ENCODE measurements around the gene VWA8. TPM values are rescaled to one million over a fixed set of nuclear protein-coding genes. Genes with fewer than 3 reads are reported as not detected.
"Not testable (repeated sequence)": the region's sequence is repeated elsewhere in the genome, so short reads cannot be mapped to it uniquely, and the experiment has no call there.

VWA8 gene
- total RNA-seq, 1 donor from 2014 or later = 26.4 TPM

DNA sequence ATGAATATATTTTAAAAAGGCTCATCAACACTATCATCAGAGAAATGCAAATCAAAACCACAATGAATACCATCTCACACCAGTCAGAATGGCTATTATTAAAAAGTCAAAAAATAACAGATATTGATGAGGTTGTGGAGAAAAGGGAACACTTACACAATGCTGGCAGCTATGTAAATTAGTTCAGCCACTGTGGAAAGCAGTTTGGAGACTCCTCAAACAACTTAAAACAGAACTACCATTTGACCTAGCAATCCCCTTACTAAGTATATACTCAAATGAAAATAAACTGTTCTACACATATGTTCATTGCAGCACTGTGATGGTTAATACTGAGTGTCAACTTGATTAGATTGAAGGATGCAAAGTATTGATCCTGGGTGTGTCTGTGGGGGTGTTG lies 98.2 kb downstream of the VWA8 start:
- H3K4me3 Mint-ChIP-seq; intact Hi-C loops (cut with micrococcal nuclease); H3K27ac Mint-ChIP-seq; DNase-seq (ENCODE audit: low spot score); H3K27me3 Mint-ChIP-seq (ENCODE audit: insufficient read depth); H3K9me3 Mint-ChIP-seq: not testable (repeated sequence)
- Mint-ChIP-seq H3K4me1 (ENCODE audit: low read depth) (peaks cover 17% of the 10 kb centered on the region), H3K36me3 (ENCODE audit: low read depth) (peaks cover 30% of the 10 kb centered on the region)

DNA sequence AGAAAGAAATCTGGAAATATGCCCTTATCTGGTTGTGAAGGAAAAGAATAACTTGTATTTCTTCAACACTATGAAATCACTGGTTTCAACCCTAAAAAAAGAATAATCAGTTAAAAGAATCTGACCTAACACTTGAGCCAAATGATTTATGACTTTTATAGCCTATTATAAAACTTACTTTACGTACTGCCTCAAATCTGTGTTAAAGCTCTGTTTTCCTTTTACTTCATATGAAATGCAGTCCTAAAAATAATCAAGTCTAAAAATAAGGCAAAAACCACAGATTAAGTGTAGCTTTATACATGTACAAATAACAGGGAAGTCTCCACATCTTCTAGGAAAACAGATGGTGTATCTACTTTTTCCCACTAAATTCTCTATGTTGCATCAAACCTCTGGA lies 101.3 kb downstream of the VWA8 start:
- no peaks in the 10 kb centered on the region for H3K27me3 Mint-ChIP-seq (ENCODE audit: insufficient read depth)
- no peak overlapping the region for H3K4me3 Mint-ChIP-seq
- H3K4me1 Mint-ChIP-seq (ENCODE audit: low read depth) = peaks cover 17% of the 10 kb centered on the region
- H3K27ac Mint-ChIP-seq = no peak overlapping the region
- H3K36me3 Mint-ChIP-seq (ENCODE audit: low read depth) = peaks cover 24% of the 10 kb centered on the region
- intact Hi-C loops (cut with micrococcal nuclease) = no loop called here
- H3K9me3 Mint-ChIP-seq = no peaks in the 10 kb centered on the region
- no peak for DNase-seq (ENCODE audit: low spot score)

DNA sequence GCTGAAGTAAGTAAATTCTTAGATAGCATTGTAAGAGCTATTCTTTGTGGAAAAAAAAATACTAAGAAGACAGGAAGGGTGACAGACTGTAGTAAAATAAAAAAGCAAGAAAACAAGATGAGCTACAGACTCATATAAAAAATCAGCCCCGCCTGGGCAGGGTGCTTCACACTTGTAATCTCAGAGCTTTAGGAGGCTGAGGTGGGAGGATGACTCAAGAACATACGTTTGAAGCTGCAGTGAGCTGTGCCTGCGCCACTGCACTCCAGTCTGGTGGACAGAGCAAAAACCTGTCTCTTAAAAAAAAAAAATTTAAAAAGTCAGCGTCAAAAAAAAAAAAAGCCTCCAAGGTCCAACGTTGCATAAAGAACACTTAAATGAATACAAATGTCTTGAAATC lies 102.1 kb downstream of the VWA8 start:
- H3K9me3 Mint-ChIP-seq = no peaks in the 10 kb centered on the region
- intact Hi-C loops (cut with micrococcal nuclease) = no loop called here
- no peaks in the 10 kb centered on the region for H3K27me3 Mint-ChIP-seq (ENCODE audit: insufficient read depth)
- H3K4me3 Mint-ChIP-seq = no peak overlapping the region
- H3K27ac Mint-ChIP-seq = no peak overlapping the region
- no peak for DNase-seq (ENCODE audit: low spot score)
- H3K4me1 Mint-ChIP-seq (ENCODE audit: low read depth) = peaks cover 12% of the 10 kb centered on the region
- peaks cover 18% of the 10 kb centered on the region for H3K36me3 Mint-ChIP-seq (ENCODE audit: low read depth)

DNA sequence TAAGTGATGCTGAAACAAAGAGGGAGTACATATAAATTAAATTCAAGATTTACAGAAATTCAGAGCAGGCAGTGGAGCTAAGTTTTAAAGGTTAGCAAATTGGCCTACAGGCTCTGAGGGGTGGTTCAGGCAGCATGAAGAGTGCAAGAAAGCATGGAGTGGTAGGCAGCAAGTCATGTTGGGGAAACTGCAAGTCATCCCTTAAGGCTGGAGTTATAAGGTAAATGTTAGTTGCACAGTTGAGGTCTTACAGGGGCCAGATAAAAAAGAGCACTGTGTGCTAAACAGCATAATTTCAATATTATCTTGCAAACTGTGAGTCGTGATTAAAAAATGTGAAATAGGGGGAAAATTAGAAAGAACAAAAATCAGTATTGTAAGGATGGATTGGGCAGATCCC lies 106.2 kb downstream of the VWA8 start:
- no peaks in the 10 kb centered on the region for H3K27me3 Mint-ChIP-seq (ENCODE audit: insufficient read depth)

DNA sequence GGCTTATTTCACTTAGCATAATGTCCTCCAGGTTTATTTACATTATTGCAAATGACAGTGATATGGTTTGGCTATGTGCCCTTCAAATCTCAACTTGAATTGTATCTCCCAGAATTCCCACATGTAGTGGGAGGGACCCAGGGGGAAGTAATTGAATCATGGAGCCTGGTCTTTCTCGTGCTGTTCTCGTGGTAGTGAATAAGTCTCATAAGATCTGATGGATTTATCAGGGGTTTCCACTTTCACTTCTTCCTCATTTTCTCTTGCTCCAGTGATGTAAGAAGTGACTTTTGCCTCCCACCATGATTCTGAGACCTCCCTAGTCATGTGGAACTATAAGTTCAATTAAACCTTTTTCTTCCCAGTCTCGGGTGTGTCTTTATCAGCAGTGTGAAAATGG lies 109.6 kb downstream of the VWA8 start:
- no peak for DNase-seq (ENCODE audit: low spot score)

More for the DNA sequence above, 106.2 kb downstream of the VWA8 start:
- Mint-ChIP-seq H3K4me1 (ENCODE audit: low read depth) (no peaks in the 10 kb centered on the region), H3K27ac (no peak overlapping the region), H3K9me3 (no peaks in the 10 kb centered on the region), H3K36me3 (ENCODE audit: low read depth) (peaks cover 7% of the 10 kb centered on the region), H3K4me3 (no peak overlapping the region)
- intact Hi-C loops (cut with micrococcal nuclease) = no loop called here
- no peak for DNase-seq (ENCODE audit: low spot score)

DNA sequence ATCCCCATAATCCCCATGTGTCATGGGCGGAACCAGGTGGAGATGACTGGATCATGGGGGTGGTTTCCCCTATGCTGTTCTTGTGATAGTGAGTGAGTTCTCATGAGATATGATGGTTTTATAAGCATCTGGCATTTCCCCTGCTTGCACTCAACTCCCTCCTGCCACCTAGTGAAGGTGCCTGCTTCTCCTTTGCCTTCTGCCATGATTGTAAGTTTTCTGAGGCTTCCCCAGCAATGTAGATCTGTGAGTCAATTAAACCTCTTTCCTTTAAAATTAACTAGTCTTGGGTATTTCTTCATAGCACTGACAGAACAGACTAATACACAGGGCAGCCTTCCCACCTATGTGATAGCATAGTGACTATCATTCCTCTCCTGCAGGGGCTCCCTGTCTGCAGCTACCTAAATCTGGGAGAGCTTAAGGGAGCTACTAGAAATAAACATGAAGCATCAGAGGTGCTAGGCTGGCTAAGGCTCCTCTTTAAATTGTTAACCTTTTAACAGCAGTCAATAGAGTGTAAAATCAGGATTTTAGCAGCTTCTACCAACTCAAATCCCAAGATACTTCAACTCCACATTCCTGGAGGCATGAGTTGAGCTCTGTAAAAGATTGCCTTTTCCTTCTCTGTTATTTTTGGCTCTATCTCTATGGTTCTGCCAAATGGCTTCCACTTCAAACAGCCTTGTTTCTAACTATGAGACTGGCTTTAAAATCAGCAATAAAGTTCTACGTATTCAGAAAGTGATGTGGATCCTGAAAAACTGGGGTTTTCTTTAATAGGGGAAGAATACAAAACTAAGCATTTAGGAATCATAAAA lies 112.3 kb downstream of the VWA8 start:
- no peak overlapping the region for H3K4me3 Mint-ChIP-seq
- H3K27me3 Mint-ChIP-seq (ENCODE audit: insufficient read depth) = no peaks in the 10 kb centered on the region
- no peaks in the 10 kb centered on the region for H3K4me1 Mint-ChIP-seq (ENCODE audit: low read depth)
- no peak for DNase-seq (ENCODE audit: low spot score)
- no peaks in the 10 kb centered on the region for H3K9me3 Mint-ChIP-seq
- intact Hi-C loops (cut with micrococcal nuclease) = no loop called here
- peaks cover 4% of the 10 kb centered on the region for H3K36me3 Mint-ChIP-seq (ENCODE audit: low read depth)
- no peak overlapping the region for H3K27ac Mint-ChIP-seq

More for the DNA sequence above, 109.6 kb downstream of the VWA8 start:
- Mint-ChIP-seq H3K27ac (no peak overlapping the region), H3K36me3 (ENCODE audit: low read depth) (peaks cover 4% of the 10 kb centered on the region), H3K4me1 (ENCODE audit: low read depth) (no peaks in the 10 kb centered on the region), H3K4me3 (no peak overlapping the region), H3K27me3 (ENCODE audit: insufficient read depth) (no peaks in the 10 kb centered on the region), H3K9me3 (no peaks in the 10 kb centered on the region)
- intact Hi-C loops (cut with micrococcal nuclease) = no loop called here

DNA sequence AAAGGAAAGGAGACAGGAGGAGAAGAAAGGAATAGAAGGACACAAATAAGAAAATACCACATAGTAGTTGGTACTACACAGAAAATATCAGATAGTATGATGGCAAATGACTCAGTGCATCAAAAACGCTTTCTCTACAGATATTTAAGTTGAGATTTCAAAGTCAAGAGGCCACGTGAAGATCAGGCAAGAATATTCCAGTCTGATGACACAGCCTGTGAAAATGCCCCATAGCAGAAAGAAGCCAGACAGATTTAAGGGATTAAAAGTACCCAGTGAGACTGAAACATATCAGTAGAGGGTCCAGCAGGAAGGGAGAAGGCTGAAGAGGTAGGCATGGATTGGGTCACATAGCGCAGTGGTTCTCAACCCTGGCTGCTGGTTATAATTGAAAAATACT lies 113.7 kb downstream of the VWA8 start:
- H3K4me1 Mint-ChIP-seq (ENCODE audit: low read depth) = no peaks in the 10 kb centered on the region
- H3K36me3 Mint-ChIP-seq (ENCODE audit: low read depth) = peaks cover 3% of the 10 kb centered on the region
- H3K27me3 Mint-ChIP-seq (ENCODE audit: insufficient read depth) = no peaks in the 10 kb centered on the region
- H3K9me3 Mint-ChIP-seq = no peaks in the 10 kb centered on the region
- DNase-seq (ENCODE audit: low spot score) = no peak
- H3K27ac Mint-ChIP-seq = no peak overlapping the region
- no peak overlapping the region for H3K4me3 Mint-ChIP-seq
- intact Hi-C loops (cut with micrococcal nuclease) = no loop called here

DNA sequence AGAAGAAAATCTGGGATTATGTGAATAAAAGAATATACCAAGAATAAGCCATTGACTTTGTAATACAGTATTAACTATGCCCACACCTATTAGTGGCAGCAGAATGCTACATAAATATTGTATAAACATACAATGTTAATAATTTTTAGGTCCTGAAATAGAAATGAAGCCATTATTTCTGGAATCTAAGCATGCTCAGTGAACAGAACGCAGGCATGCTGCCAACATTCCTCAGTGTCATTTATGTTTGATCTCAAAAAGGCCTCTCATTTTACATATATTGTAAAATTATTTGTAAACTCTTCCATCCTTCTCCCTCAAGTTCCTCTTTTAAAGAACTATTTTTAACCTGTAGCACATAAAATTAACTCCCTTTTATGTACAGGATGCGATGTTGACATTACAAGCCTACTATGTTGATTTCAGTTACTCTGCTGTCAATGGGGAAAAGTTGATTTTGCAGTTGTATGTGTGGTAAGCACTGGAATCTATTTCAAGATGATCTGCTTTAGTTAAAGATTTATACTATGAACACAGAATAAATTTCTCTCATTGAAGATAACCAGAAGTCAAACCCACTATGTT lies 118.8 kb downstream of the VWA8 start:
- no peaks in the 10 kb centered on the region for H3K4me1 Mint-ChIP-seq (ENCODE audit: low read depth)
- H3K4me3 Mint-ChIP-seq = no peak overlapping the region
- peaks cover 7% of the 10 kb centered on the region for H3K36me3 Mint-ChIP-seq (ENCODE audit: low read depth)
- H3K9me3 Mint-ChIP-seq = no peaks in the 10 kb centered on the region
- intact Hi-C loops (cut with micrococcal nuclease) = no loop called here
- no peak for DNase-seq (ENCODE audit: low spot score)
- no peak overlapping the region for H3K27ac Mint-ChIP-seq
- H3K27me3 Mint-ChIP-seq (ENCODE audit: insufficient read depth) = no peaks in the 10 kb centered on the region

DNA sequence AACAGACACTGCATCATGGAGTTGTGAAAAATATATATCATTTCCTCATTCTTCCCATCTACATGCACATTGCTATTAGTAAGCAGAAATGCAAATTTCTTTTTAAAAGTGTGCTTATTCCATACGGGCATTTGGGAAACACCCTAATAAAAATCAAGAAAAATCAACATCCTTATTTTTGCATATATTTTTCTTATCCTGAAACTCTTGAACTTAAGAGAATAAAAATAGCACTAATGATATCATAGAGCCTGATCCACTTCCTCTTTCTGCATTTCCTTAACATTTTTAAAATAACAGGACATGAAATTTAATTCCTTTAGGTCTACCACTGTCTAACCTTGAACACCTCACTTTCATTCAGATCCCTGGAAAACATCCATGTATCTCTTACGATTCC lies 123.3 kb downstream of the VWA8 start:
- H3K4me3 Mint-ChIP-seq = no peak overlapping the region
- no peak for DNase-seq (ENCODE audit: low spot score)
- H3K9me3 Mint-ChIP-seq = peaks cover 5% of the 10 kb centered on the region
- H3K27ac Mint-ChIP-seq = no peak overlapping the region
- peaks cover 12% of the 10 kb centered on the region for H3K36me3 Mint-ChIP-seq (ENCODE audit: low read depth)
- intact Hi-C loops (cut with micrococcal nuclease) = no loop called here
- H3K4me1 Mint-ChIP-seq (ENCODE audit: low read depth) = peaks cover 6% of the 10 kb centered on the region
- H3K27me3 Mint-ChIP-seq (ENCODE audit: insufficient read depth) = no peaks in the 10 kb centered on the region

DNA sequence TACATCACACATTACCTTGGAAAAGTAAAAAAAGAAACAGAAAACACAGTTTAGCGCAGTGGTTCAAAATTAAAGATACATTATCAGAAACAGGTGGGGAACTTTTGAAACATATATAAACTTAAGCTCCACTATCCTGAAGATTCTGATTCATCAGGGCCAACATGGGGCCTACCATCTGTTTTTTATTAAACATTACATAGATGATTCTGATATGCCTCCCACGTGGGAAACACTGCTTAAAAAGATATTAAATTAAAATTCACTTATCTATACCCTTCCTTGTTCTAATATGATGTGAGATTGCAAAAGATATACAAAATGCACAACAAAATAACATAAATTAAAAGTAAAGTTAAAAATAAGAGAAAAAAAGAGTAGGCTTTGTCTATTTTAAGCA lies 125.0 kb downstream of the VWA8 start:
- no peak for DNase-seq (ENCODE audit: low spot score)
- peaks cover 5% of the 10 kb centered on the region for H3K9me3 Mint-ChIP-seq
- peaks cover 9% of the 10 kb centered on the region for H3K36me3 Mint-ChIP-seq (ENCODE audit: low read depth)
- intact Hi-C loops (cut with micrococcal nuclease) = no loop called here
- no peaks in the 10 kb centered on the region for H3K27me3 Mint-ChIP-seq (ENCODE audit: insufficient read depth)
- H3K4me3 Mint-ChIP-seq = no peak overlapping the region
- no peak overlapping the region for H3K27ac Mint-ChIP-seq
- H3K4me1 Mint-ChIP-seq (ENCODE audit: low read depth) = peaks cover 6% of the 10 kb centered on the region

DNA sequence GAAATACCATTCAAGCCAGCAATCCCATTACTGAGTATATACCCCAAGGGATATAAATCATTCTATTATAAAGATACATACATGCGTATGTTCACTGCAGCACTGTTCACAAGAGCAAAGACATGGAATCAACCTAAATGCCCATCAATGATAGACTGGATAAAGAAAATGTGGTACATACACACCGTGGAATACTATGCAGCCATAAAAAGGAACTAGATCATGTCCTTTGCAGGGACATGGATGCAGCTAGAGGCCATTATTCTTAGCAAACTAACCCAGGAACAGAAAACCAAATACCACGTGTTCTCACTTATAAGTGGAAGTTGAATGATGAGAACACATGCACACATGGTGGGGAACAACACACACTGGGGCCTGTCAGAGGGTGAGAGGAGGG lies 126.2 kb downstream of the VWA8 start:
- H3K4me3 Mint-ChIP-seq; DNase-seq (ENCODE audit: low spot score); H3K9me3 Mint-ChIP-seq; H3K4me1 Mint-ChIP-seq (ENCODE audit: low read depth); H3K27ac Mint-ChIP-seq; H3K27me3 Mint-ChIP-seq (ENCODE audit: insufficient read depth); intact Hi-C loops (cut with micrococcal nuclease); H3K36me3 Mint-ChIP-seq (ENCODE audit: low read depth): not testable (repeated sequence)

DNA sequence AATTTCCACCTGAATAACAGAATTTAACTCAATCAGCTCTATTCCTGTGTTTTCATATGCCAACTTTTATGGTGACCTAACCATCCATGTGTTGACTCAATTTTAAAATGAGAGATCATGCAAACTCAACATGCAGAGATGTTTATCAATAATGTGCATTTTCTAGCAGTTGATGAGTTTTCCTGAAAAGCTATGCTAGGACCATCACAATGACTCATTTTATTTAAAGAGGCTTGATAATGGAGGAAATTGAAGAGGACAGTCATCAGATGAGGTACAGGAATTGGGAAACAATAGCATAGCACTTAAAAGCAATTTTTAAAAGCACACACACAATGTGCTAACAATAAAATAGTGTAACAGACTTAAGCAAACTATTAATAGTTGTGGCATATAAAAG lies 127.1 kb downstream of the VWA8 start:
- DNase-seq (ENCODE audit: low spot score) = no peak
- H3K9me3 Mint-ChIP-seq = peaks cover 5% of the 10 kb centered on the region
- H3K36me3 Mint-ChIP-seq (ENCODE audit: low read depth) = peaks cover 10% of the 10 kb centered on the region
- no peak overlapping the region for H3K27ac Mint-ChIP-seq
- peaks cover 6% of the 10 kb centered on the region for H3K4me1 Mint-ChIP-seq (ENCODE audit: low read depth)
- H3K27me3 Mint-ChIP-seq (ENCODE audit: insufficient read depth) = no peaks in the 10 kb centered on the region
- intact Hi-C loops (cut with micrococcal nuclease) = no loop called here
- no peak overlapping the region for H3K4me3 Mint-ChIP-seq

DNA sequence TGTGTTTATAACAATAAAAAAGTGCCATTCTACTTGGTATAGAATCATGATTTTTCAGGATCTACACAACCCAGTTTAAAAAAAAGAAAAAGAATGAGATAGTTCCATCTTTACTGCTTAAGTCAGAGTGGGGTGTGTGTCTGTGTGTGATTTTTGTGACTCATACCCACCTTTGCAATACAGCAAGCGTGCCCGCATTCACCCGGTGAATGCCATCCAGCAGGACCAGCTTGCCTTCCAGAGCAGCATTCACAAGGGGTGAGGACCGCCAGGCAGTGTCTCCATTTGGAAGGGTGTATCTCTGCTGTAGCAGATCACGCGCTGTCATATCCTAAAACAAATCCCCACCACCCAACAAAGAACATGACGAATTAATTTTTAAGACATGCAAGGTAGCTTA lies 127.7 kb downstream of the VWA8 start:
- Mint-ChIP-seq H3K27me3 (ENCODE audit: insufficient read depth) (no peaks in the 10 kb centered on the region), H3K36me3 (ENCODE audit: low read depth) (peaks cover 10% of the 10 kb centered on the region), H3K4me1 (ENCODE audit: low read depth) (peaks cover 6% of the 10 kb centered on the region), H3K27ac (no peak overlapping the region), H3K9me3 (peaks cover 5% of the 10 kb centered on the region), H3K4me3 (no peak overlapping the region)
- DNase-seq (ENCODE audit: low spot score) = no peak
- intact Hi-C loops (cut with micrococcal nuclease) = no loop called here
